ENCODE measurements around the gene GPER1.

Gene GPER1

DNA sequence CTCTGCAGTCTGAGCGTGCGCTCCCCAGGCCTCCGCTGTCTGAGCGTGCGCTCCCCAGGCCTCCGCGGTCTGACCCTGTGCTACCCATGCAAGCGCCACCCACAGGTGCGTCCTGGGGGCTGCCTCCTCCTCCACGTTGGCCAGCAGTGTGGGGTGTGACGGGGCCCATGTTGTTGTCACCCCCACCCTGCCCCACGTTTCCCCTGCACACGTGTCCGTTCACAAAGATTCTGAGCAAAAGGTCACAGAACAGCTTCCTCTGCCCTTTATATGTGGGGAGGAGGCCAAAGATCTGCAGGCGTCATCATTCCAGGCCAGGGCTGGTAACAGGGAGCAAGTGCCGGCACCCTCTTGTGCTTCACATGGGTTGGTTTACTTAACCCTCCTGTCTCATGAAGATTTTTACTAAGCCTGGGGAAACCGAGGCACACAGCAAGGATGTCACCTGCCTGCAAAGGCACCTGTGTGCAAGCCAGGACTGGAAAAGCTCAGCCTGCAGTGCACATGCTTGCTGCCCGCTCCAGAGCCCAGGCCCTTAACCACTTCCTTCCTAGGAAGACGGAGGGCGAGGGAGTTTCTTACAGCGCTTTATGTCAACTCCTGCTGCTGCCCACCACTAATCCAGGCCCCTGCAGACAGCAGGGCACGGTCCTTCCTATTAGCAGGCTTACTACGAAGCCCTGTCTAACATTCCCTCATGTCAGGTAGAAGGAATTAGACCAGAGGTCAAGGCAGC, 38.7 kb upstream of the GPER1 start:
- no peaks in the 10 kb centered on the region for H3K36me3 ChIP-seq (ENCODE audit: control insufficient read depth, insufficient read depth, low read length)
- DNase-seq: no peak
- H3K4me3 ChIP-seq (ENCODE audit: low read length): no peak overlapping the region
- H3K79me2 ChIP-seq (ENCODE audit: control insufficient read depth, insufficient read depth, low read length): no peaks in the 10 kb centered on the region
- no peak overlapping the region for H4K5ac ChIP-seq (ENCODE audit: low read length)
- no peak overlapping the region for H3K27ac ChIP-seq (ENCODE audit: low read depth, low read length)
- H4K8ac ChIP-seq (ENCODE audit: low read depth, low read length): no peak overlapping the region
- no peak overlapping the region for H3K56ac ChIP-seq (ENCODE audit: low read length)
- no peak overlapping the region for H3K4me2 ChIP-seq (ENCODE audit: low read length)
- no peak overlapping the region for H2AK5ac ChIP-seq (ENCODE audit: low read length)
- H3K4ac ChIP-seq (ENCODE audit: low read depth, low read length): no peak overlapping the region
- H3K4me1 ChIP-seq (ENCODE audit: control insufficient read depth, low read depth, low read length): peaks cover 5% of the 10 kb centered on the region
- no peaks in the 10 kb centered on the region for H3K27me3 ChIP-seq (ENCODE audit: insufficient read depth, low read length, poor library complexity)
- no peak overlapping the region for H3K23ac ChIP-seq (ENCODE audit: low read length)
- H2BK15ac ChIP-seq (replicated peaks; ENCODE audit: low read depth): no peak overlapping the region
- H3K79me1 ChIP-seq (ENCODE audit: low read length): peaks cover 2% of the 10 kb centered on the region
- H3K18ac ChIP-seq (ENCODE audit: low read length): no peak overlapping the region
- H2BK120ac ChIP-seq (ENCODE audit: low read depth, low read length): no peak overlapping the region
- H3K9ac ChIP-seq (ENCODE audit: low read length): no peak overlapping the region
- WGBS (ENCODE audit: extremely low coverage, insufficient coverage, low lambda C conversion rate): no CpG with 5 or more reads among the region's 23 CpGs
- no peak overlapping the region for H2BK5ac ChIP-seq (ENCODE audit: low read length)

DNA sequence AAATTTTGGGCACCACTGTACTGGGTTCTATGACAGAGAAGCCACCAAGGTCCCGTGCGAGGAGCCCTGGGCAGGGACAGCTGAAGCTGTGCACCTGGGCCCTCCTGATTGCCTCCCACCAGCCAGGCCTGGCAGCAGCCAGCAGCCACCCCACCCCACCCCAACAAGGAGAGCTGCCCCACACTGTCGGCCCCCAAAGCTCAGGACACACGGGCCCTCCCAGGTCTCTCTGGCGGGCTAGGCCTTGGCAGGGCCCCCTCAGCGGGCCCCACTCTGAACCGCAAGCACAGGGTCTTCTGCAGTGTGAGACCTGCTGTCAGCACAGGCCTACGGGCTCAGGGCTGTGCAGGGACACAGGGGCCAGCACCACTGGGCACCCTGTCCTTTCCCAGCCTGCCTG, 38.1 kb upstream of the GPER1 start:
- no peak overlapping the region for H3K23ac ChIP-seq (ENCODE audit: low read length)
- no peak overlapping the region for H2BK15ac ChIP-seq (replicated peaks; ENCODE audit: low read depth)
- no peak overlapping the region for H2BK120ac ChIP-seq (ENCODE audit: low read depth, low read length)
- DNase-seq: no peak
- no peak overlapping the region for H3K4me3 ChIP-seq (ENCODE audit: low read length)
- H3K36me3 ChIP-seq (ENCODE audit: control insufficient read depth, insufficient read depth, low read length): no peaks in the 10 kb centered on the region
- no peaks in the 10 kb centered on the region for H3K27me3 ChIP-seq (ENCODE audit: insufficient read depth, low read length, poor library complexity)
- H3K9ac ChIP-seq (ENCODE audit: low read length): no peak overlapping the region
- no peak overlapping the region for H4K5ac ChIP-seq (ENCODE audit: low read length)
- peaks cover 2% of the 10 kb centered on the region for H3K79me1 ChIP-seq (ENCODE audit: low read length)
- H2BK5ac ChIP-seq (ENCODE audit: low read length): no peak overlapping the region
- H3K4ac ChIP-seq (ENCODE audit: low read depth, low read length): no peak overlapping the region
- H4K8ac ChIP-seq (ENCODE audit: low read depth, low read length): no peak overlapping the region
- peaks cover 5% of the 10 kb centered on the region for H3K4me1 ChIP-seq (ENCODE audit: control insufficient read depth, low read depth, low read length)
- no peak overlapping the region for H3K18ac ChIP-seq (ENCODE audit: low read length)
- no peaks in the 10 kb centered on the region for H3K79me2 ChIP-seq (ENCODE audit: control insufficient read depth, insufficient read depth, low read length)
- no peak overlapping the region for H3K4me2 ChIP-seq (ENCODE audit: low read length)
- no peak overlapping the region for H2AK5ac ChIP-seq (ENCODE audit: low read length)
- H3K56ac ChIP-seq (ENCODE audit: low read length): no peak overlapping the region
- WGBS (ENCODE audit: extremely low coverage, insufficient coverage, low lambda C conversion rate): no CpG with 5 or more reads among the region's 8 CpGs
- H3K27ac ChIP-seq (ENCODE audit: low read depth, low read length): no peak overlapping the region

DNA sequence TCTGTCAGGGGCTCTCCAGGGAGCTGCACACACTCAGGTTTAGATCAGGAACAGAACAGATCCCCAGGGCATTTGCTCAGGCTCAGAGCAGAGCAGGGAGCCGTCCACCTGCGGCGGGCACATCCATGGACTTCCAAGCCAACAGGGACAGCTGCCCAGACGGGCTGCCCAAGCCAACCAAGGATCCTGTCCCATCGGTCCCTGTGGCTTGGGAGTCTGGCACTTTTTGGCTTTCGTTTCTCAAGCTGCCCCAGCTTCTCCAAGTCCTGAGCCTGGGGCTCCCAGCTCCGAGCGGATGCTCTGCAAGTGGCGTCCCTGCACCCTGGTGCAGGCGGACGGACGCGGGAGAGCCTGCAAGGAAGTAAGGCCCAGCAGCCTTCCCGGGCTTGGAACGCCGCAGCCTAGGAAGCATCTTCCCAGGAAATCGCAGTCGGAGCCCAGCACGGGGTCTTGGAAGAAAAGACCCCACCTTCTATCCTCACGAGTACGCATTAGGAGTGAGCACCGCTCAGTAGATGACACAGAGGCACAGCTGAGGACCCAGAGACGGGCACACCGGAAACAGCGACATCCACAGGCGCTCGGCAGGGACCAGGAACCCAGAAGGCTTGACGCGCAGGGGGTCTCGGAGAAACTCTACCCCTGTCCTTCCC, 37.5 kb upstream of the GPER1 start:
- Histone ChIP-seq H3K9ac (ENCODE audit: low read length) (no peak overlapping the region), H2BK120ac (ENCODE audit: low read depth, low read length) (no peak overlapping the region), H3K27ac (ENCODE audit: low read depth, low read length) (no peak overlapping the region), H3K4me3 (ENCODE audit: low read length) (no peak overlapping the region), H3K79me2 (ENCODE audit: control insufficient read depth, insufficient read depth, low read length) (no peaks in the 10 kb centered on the region), H3K56ac (ENCODE audit: low read length) (no peak overlapping the region), H3K79me1 (ENCODE audit: low read length) (peaks cover 2% of the 10 kb centered on the region), H3K4me2 (ENCODE audit: low read length) (no peak overlapping the region), H3K36me3 (ENCODE audit: control insufficient read depth, insufficient read depth, low read length) (no peaks in the 10 kb centered on the region), H3K4me1 (ENCODE audit: control insufficient read depth, low read depth, low read length) (peaks cover 5% of the 10 kb centered on the region), H2BK15ac (replicated peaks; ENCODE audit: low read depth) (no peak overlapping the region), H3K27me3 (ENCODE audit: insufficient read depth, low read length, poor library complexity) (no peaks in the 10 kb centered on the region), H2AK5ac (ENCODE audit: low read length) (no peak overlapping the region), H3K23ac (ENCODE audit: low read length) (no peak overlapping the region), H4K5ac (ENCODE audit: low read length) (no peak overlapping the region), H2BK5ac (ENCODE audit: low read length) (no peak overlapping the region), H3K4ac (ENCODE audit: low read depth, low read length) (no peak overlapping the region), H4K8ac (ENCODE audit: low read depth, low read length) (no peak overlapping the region), H3K18ac (ENCODE audit: low read length) (no peak overlapping the region)
- DNase-seq: no peak
- no CpG with 5 or more reads among the region's 30 CpGs for WGBS (ENCODE audit: extremely low coverage, insufficient coverage, low lambda C conversion rate)

DNA sequence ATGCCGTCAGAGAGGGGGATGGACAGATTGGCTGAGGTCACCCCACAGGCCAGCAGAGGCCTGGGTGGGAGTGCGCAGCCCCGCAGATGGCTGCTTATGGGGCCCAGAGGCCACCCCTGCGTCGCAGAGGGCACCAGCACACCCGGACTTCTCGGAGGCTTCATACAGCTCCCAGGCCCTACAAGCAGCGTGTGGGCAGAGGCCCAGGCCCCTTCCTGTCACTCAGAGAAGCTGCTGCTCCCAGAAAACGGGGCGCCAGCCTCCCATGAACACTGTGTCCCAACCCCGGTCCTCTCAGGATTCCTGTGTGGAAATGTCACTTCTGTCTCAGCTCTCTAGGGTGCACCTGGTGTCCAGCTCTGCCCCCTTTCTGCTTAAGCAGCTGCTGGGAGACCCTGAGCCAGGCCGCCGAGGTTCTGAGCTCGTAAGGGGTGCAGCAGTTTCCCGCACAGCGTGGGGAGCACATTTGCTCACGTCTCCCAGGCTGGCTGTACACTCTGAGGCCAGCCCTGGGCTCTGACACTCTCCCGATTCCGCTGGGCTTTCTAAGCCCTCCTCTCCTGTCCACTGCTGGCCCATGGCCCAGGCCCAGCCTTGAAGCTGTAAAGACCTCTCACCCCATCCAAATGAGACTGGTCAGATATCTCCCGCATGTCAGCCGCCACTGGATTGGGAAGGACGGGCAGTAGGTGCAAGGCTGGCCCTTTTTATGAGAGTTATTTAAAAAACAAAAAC, 36.8 kb upstream of the GPER1 start:
- H3K4me1 ChIP-seq (ENCODE audit: control insufficient read depth, low read depth, low read length): peaks cover 5% of the 10 kb centered on the region
- H3K79me1 ChIP-seq (ENCODE audit: low read length): peaks cover 2% of the 10 kb centered on the region
- WGBS (ENCODE audit: extremely low coverage, insufficient coverage, low lambda C conversion rate): no CpG with 5 or more reads among the region's 22 CpGs
- no peak overlapping the region for H3K27ac ChIP-seq (ENCODE audit: low read depth, low read length)
- H2BK15ac ChIP-seq (replicated peaks; ENCODE audit: low read depth): no peak overlapping the region
- no peaks in the 10 kb centered on the region for H3K36me3 ChIP-seq (ENCODE audit: control insufficient read depth, insufficient read depth, low read length)
- H3K18ac ChIP-seq (ENCODE audit: low read length): no peak overlapping the region
- no peak overlapping the region for H3K9ac ChIP-seq (ENCODE audit: low read length)
- H3K27me3 ChIP-seq (ENCODE audit: insufficient read depth, low read length, poor library complexity): no peaks in the 10 kb centered on the region
- H3K23ac ChIP-seq (ENCODE audit: low read length): no peak overlapping the region
- H2AK5ac ChIP-seq (ENCODE audit: low read length): no peak overlapping the region
- no peak for DNase-seq
- H2BK120ac ChIP-seq (ENCODE audit: low read depth, low read length): no peak overlapping the region
- H3K79me2 ChIP-seq (ENCODE audit: control insufficient read depth, insufficient read depth, low read length): no peaks in the 10 kb centered on the region
- H4K8ac ChIP-seq (ENCODE audit: low read depth, low read length): no peak overlapping the region
- no peak overlapping the region for H2BK5ac ChIP-seq (ENCODE audit: low read length)
- no peak overlapping the region for H3K56ac ChIP-seq (ENCODE audit: low read length)
- no peak overlapping the region for H3K4ac ChIP-seq (ENCODE audit: low read depth, low read length)
- H3K4me3 ChIP-seq (ENCODE audit: low read length): no peak overlapping the region
- H3K4me2 ChIP-seq (ENCODE audit: low read length): no peak overlapping the region
- no peak overlapping the region for H4K5ac ChIP-seq (ENCODE audit: low read length)

DNA sequence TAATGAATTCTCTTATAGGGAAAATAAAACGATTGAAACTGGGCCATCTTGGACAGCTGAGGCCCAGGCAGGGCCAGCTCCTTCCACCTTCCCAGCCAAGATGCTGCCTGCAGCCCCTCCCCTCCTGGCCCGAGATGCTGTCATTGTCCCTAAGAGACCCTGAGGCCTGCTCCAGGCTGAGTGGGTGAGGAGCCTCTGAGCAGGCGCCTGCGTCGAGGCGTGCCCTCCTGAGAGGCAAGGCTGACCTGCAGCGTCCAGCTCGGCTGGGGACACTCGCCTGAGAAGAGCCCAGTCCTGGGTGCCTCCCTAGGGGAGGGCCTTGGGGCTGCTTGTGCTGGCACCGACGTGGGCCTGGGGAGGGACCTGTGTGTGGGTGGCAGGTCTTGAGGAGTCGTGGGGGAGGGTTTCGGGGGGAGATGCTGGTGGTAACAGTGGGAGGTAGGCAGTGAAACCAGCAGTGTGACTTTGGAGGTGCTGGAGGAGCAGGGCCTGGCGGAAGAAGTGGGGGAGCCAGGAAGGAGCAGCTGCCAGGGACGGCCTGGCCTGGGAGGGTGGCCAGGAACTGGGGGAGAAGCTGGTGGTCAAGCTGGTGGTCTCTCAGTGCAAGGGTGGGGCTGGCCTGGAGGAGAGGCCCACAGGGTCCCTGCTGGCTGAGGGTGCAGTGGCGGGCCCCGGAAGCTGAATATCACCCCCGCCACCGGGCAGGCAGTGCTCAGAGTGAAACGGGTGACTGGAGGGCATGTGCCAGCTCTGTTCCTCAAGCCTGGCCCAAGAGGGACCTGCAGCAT, 35.7 kb upstream of the GPER1 start:
- H3K79me2 ChIP-seq (ENCODE audit: control insufficient read depth, insufficient read depth, low read length): no peaks in the 10 kb centered on the region
- H3K18ac ChIP-seq (ENCODE audit: low read length): no peak overlapping the region
- H3K4me3 ChIP-seq (ENCODE audit: low read length): no peak overlapping the region
- H3K4me1 ChIP-seq (ENCODE audit: control insufficient read depth, low read depth, low read length): peaks cover 5% of the 10 kb centered on the region
- H3K9ac ChIP-seq (ENCODE audit: low read length): peak overlapping the region; percentile 57
- no peak overlapping the region for H2BK5ac ChIP-seq (ENCODE audit: low read length)
- no peak for DNase-seq
- WGBS (ENCODE audit: extremely low coverage, insufficient coverage, low lambda C conversion rate): no CpG with 5 or more reads among the region's 20 CpGs
- no peaks in the 10 kb centered on the region for H3K27me3 ChIP-seq (ENCODE audit: insufficient read depth, low read length, poor library complexity)
- H3K4me2 ChIP-seq (ENCODE audit: low read length): no peak overlapping the region
- H3K27ac ChIP-seq (ENCODE audit: low read depth, low read length): no peak overlapping the region
- H3K36me3 ChIP-seq (ENCODE audit: control insufficient read depth, insufficient read depth, low read length): no peaks in the 10 kb centered on the region
- no peak overlapping the region for H2BK15ac ChIP-seq (replicated peaks; ENCODE audit: low read depth)
- no peak overlapping the region for H3K4ac ChIP-seq (ENCODE audit: low read depth, low read length)
- H3K79me1 ChIP-seq (ENCODE audit: low read length): no peaks in the 10 kb centered on the region
- no peak overlapping the region for H4K8ac ChIP-seq (ENCODE audit: low read depth, low read length)
- H3K23ac ChIP-seq (ENCODE audit: low read length): peak overlapping the region; percentile 66
- no peak overlapping the region for H2BK120ac ChIP-seq (ENCODE audit: low read depth, low read length)
- no peak overlapping the region for H4K5ac ChIP-seq (ENCODE audit: low read length)
- H2AK5ac ChIP-seq (ENCODE audit: low read length): peak overlapping the region; percentile 69
- peak overlapping the region; percentile 80 for H3K56ac ChIP-seq (ENCODE audit: low read length)
